ENCODE data around the gene HEXA. TPM values are rescaled to one million over a fixed set of nuclear protein-coding genes. Genes with fewer than 3 reads are reported as not detected.

HEXA gene
- total RNA-seq, 1 donor from 2014 or later: 145 TPM

GRCh38 chr15:72377331-72377730 is 1.5 kb upstream of the HEXA start:
- Mint-ChIP-seq H3K36me3 (ENCODE audit: low read depth, unreplicated experiment) (no peaks in the 10 kb centered on the region), H3K4me3 (ENCODE audit: unreplicated experiment) (peak overlapping the region; percentile 51), H3K27ac (ENCODE audit: unreplicated experiment) (no peak overlapping the region), H3K27me3 (ENCODE audit: low read depth, unreplicated experiment) (peaks cover 4% of the 10 kb centered on the region), H3K4me1 (ENCODE audit: low read depth, unreplicated experiment) (peaks cover 12% of the 10 kb centered on the region), H3K9me3 (ENCODE audit: unreplicated experiment) (no peaks in the 10 kb centered on the region)
- Histone ChIP-seq H3K4me1 (ENCODE audit: insufficient read depth, low read length) (peaks cover 6% of the 10 kb centered on the region), H3K4me3 (ENCODE audit: insufficient read depth, low read depth, low read length) (no peak overlapping the region), H3K9ac (ENCODE audit: low read length) (no peak overlapping the region), H3K79me2 (ENCODE audit: insufficient read depth, low read length) (peaks cover 31% of the 10 kb centered on the region), H3K27ac (ENCODE audit: low read depth, low read length) (no peak overlapping the region), H3K4me2 (ENCODE audit: low read length) (no peak overlapping the region), H2AFZ (ENCODE audit: low read depth, low read length) (no peak overlapping the region), H3K27me3 (ENCODE audit: insufficient read depth, low read length) (peaks cover 8% of the 10 kb centered on the region), H4K20me1 (ENCODE audit: insufficient read depth, low read length) (peaks cover 12% of the 10 kb centered on the region), H3K9me3 (ENCODE audit: insufficient read depth, low read depth, low read length) (no peaks in the 10 kb centered on the region), H3K36me3 (ENCODE audit: insufficient read depth, low read length) (no peaks in the 10 kb centered on the region)
- no peak for DNase-seq (ENCODE audit: low read depth)
- TF ChIP-seq EZH2 (IDR thresholded peaks at IDR 0.05; ENCODE audit: insufficient read depth, low read length): no peak
- TF ChIP-seq CTCF (IDR thresholded peaks at IDR 0.05; ENCODE audit: insufficient read depth, low read depth, low read length): no peak
- FAIRE-seq: no peak

- peak overlapping the region; percentile 100 for H2AFZ ChIP-seq (ENCODE audit: low read depth, low read length)
- H3K27ac Mint-ChIP-seq (ENCODE audit: unreplicated experiment): peak overlapping the region; percentile 95
- peaks cover 6% of the 10 kb centered on the region for H3K4me1 ChIP-seq (ENCODE audit: insufficient read depth, low read length)
- no peaks in the 10 kb centered on the region for H3K9me3 Mint-ChIP-seq (ENCODE audit: unreplicated experiment)
- peak overlapping the region; percentile 83 for H3K27ac ChIP-seq (ENCODE audit: low read depth, low read length)
- no peaks in the 10 kb centered on the region for H3K9me3 ChIP-seq (ENCODE audit: insufficient read depth, low read depth, low read length)
- H3K79me2 ChIP-seq (ENCODE audit: insufficient read depth, low read length): peaks cover 45% of the 10 kb centered on the region
- H3K4me3 Mint-ChIP-seq (ENCODE audit: unreplicated experiment): peak overlapping the region; percentile 97
- H3K4me3 ChIP-seq (ENCODE audit: insufficient read depth, low read depth, low read length): peak overlapping the region; percentile 90
- no peak for FAIRE-seq
- TF ChIP-seq EZH2 (IDR thresholded peaks at IDR 0.05; ENCODE audit: insufficient read depth, low read length) (no peak), CTCF (IDR thresholded peaks at IDR 0.05; ENCODE audit: insufficient read depth, low read depth, low read length) (no peak)
- no peaks in the 10 kb centered on the region for H3K36me3 Mint-ChIP-seq (ENCODE audit: low read depth, unreplicated experiment)
- DNase-seq (ENCODE audit: low read depth): no peak
- H3K9ac ChIP-seq (ENCODE audit: low read length): peak overlapping the region; percentile 95
- peak overlapping the region; percentile 98 for H3K4me2 ChIP-seq (ENCODE audit: low read length)
- H3K27me3 ChIP-seq (ENCODE audit: insufficient read depth, low read length): peaks cover 5% of the 10 kb centered on the region
- H3K27me3 Mint-ChIP-seq (ENCODE audit: low read depth, unreplicated experiment): no peaks in the 10 kb centered on the region
- H3K4me1 Mint-ChIP-seq (ENCODE audit: low read depth, unreplicated experiment): peaks cover 13% of the 10 kb centered on the region
- H4K20me1 ChIP-seq (ENCODE audit: insufficient read depth, low read length): peaks cover 18% of the 10 kb centered on the region
- no peaks in the 10 kb centered on the region for H3K36me3 ChIP-seq (ENCODE audit: insufficient read depth, low read length)
Measured at GRCh38 chr15:72375501-72375845, 341 bp downstream of the HEXA start.

GRCh38 chr15:72372361-72372760 is 3.5 kb downstream of the HEXA start:
- Mint-ChIP-seq H3K27me3 (ENCODE audit: low read depth, unreplicated experiment) (no peaks in the 10 kb centered on the region), H3K9me3 (ENCODE audit: unreplicated experiment) (no peaks in the 10 kb centered on the region), H3K36me3 (ENCODE audit: low read depth, unreplicated experiment) (peaks cover 4% of the 10 kb centered on the region), H3K4me1 (ENCODE audit: low read depth, unreplicated experiment) (peaks cover 24% of the 10 kb centered on the region), H3K4me3 (ENCODE audit: unreplicated experiment) (no peak overlapping the region), H3K27ac (ENCODE audit: unreplicated experiment) (no peak overlapping the region)
- TF ChIP-seq CTCF (IDR thresholded peaks at IDR 0.05; ENCODE audit: insufficient read depth, low read depth, low read length) (no peak), EZH2 (IDR thresholded peaks at IDR 0.05; ENCODE audit: insufficient read depth, low read length) (no peak)
- peaks cover 67% of the 10 kb centered on the region for H3K79me2 ChIP-seq (ENCODE audit: insufficient read depth, low read length)
- no peak overlapping the region for H2AFZ ChIP-seq (ENCODE audit: low read depth, low read length)
- H3K9ac ChIP-seq (ENCODE audit: low read length): no peak overlapping the region
- H3K4me2 ChIP-seq (ENCODE audit: low read length): no peak overlapping the region
- no peaks in the 10 kb centered on the region for H3K27me3 ChIP-seq (ENCODE audit: insufficient read depth, low read length)
- no peak overlapping the region for H3K27ac ChIP-seq (ENCODE audit: low read depth, low read length)
- H3K4me3 ChIP-seq (ENCODE audit: insufficient read depth, low read depth, low read length): no peak overlapping the region
- DNase-seq (ENCODE audit: low read depth) (no peak), FAIRE-seq (no peak)
- peaks cover 37% of the 10 kb centered on the region for H4K20me1 ChIP-seq (ENCODE audit: insufficient read depth, low read length)
- no peaks in the 10 kb centered on the region for H3K36me3 ChIP-seq (ENCODE audit: insufficient read depth, low read length)
- H3K9me3 ChIP-seq (ENCODE audit: insufficient read depth, low read depth, low read length): no peaks in the 10 kb centered on the region
- peaks cover 6% of the 10 kb centered on the region for H3K4me1 ChIP-seq (ENCODE audit: insufficient read depth, low read length)

All from astrocyte (in vitro differentiated cells and primary cell).